ENCODE data around the gene POU2F1. TPM values are rescaled to one million over a fixed set of nuclear protein-coding genes. Genes with fewer than 3 reads are reported as not detected.

The POU2F1 gene
- total RNA-seq, 1 experiment from 2014 or later, result 24.5 TPM

- POLR2A ChIA-PET, result no interaction called here
- H3K4me3 ChIP-seq (replicated peaks in 1 of 2; ENCODE audit: low read depth in 1 of 2, low read length in 2 of 2), result no peak overlapping the region
Observed at GRCh38 chr1:167191958-167192357, 28.7 kb upstream of the POU2F1 start.

More at GRCh38 chr1:167191958-167192357, 28.7 kb upstream of the POU2F1 start:
- no peaks in the 10 kb centered on the region for H3K36me3 ChIP-seq (ENCODE audit: control insufficient read depth in 1 of 2, insufficient read depth in 2 of 2, low read length in 2 of 2)
- peaks cover 0 to 6% of the 10 kb centered on the region in 2 experiments; a peak in 2 of 4 replicates for H3K4me1 ChIP-seq (ENCODE audit: control insufficient read depth in 1 of 2, insufficient read depth in 2 of 2, low read length in 2 of 2)
- H4K20me1 ChIP-seq (ENCODE audit: insufficient read depth), result no peaks in the 10 kb centered on the region
- H2AFZ ChIP-seq (ENCODE audit: low read depth, low read length, poor library complexity, severe bottlenecking), result no peak overlapping the region
- no peak for ATAC-seq
- DNase-seq (ENCODE audit: low read depth, low spot score), result no peak
- ChIA-PET CTCF (interaction anchor here (1.2 kb wide), 1 partner anchor 28 kb away, joined by 3 read pairs; no protein-coding TSS in a partner anchor), RAD21 (ENCODE audit: low non-redundant PET in 1 of 2, low total read pairs in 2 of 2, uncharacterized antibody in 2 of 2, unreplicated experiment in 2 of 2) (no interaction called here)
- no peak for TF ChIP-seq POLR2AphosphoS5 (IDR thresholded peaks at IDR 0.05; ENCODE audit: low read depth, low read length)
- no peak for TF ChIP-seq REST (IDR thresholded peaks at IDR 0.05; ENCODE audit: low read depth)
- no peak for TF ChIP-seq MAX (IDR thresholded peaks at IDR 0.05)
- no peak for TF ChIP-seq CTCF (IDR thresholded peaks at IDR 0.05 in 2 of 3, conservative IDR thresholded peaks at IDR 0.05 in 1 of 3; ENCODE audit: borderline replicate concordance in 1 of 3, insufficient read depth in 1 of 3, low read depth in 2 of 3, low read length in 2 of 3)
- no peak for TF ChIP-seq SIN3A (IDR thresholded peaks at IDR 0.05; ENCODE audit: low read depth)
- TF ChIP-seq YY1 (IDR thresholded peaks at IDR 0.05; ENCODE audit: extremely low read depth, insufficient replicate concordance, low read depth, low read length), result no peak
- no peak for TF ChIP-seq FOSL1 (IDR thresholded peaks at IDR 0.05; ENCODE audit: low read depth)
- no peak for TF ChIP-seq SP1 (IDR thresholded peaks at IDR 0.05; ENCODE audit: low read depth)
- no peak for TF ChIP-seq CBX3 (IDR thresholded peaks at IDR 0.05; ENCODE audit: low read depth)
- TF ChIP-seq ZFX (IDR thresholded peaks at IDR 0.05), result no peak
- TF ChIP-seq ATF3 (IDR thresholded peaks at IDR 0.05), result no peak
- no peak for TF ChIP-seq POLR2A (IDR thresholded peaks at IDR 0.05; ENCODE audit: borderline replicate concordance, extremely low read depth, insufficient read depth, insufficient read length)
- TF ChIP-seq JUND (IDR thresholded peaks at IDR 0.05), result no peak
- TF ChIP-seq EZH2 (IDR thresholded peaks at IDR 0.05), result no peak
- no peak for TF ChIP-seq TCF7L2 (IDR thresholded peaks at IDR 0.05; ENCODE audit: borderline replicate concordance, extremely low read depth, insufficient read depth, insufficient read length)
- TF ChIP-seq ZNF274 (IDR thresholded peaks at IDR 0.05; ENCODE audit: low read depth, low read length), result no peak
- no peak for TF ChIP-seq ZBTB33 (IDR thresholded peaks at IDR 0.05; ENCODE audit: extremely low read depth, insufficient replicate concordance, low read length)
- TF ChIP-seq ELF1 (IDR thresholded peaks at IDR 0.05; ENCODE audit: borderline replicate concordance, low read depth), result no peak
- TF ChIP-seq EGR1 (IDR thresholded peaks at IDR 0.05; ENCODE audit: low read depth), result no peak
- TF ChIP-seq CEBPB (IDR thresholded peaks at IDR 0.05; ENCODE audit: low read depth), result no peak
- no peak overlapping the region for H3K27ac ChIP-seq (ENCODE audit: low read depth, low read length)
- intact Hi-C loops (cut with micrococcal nuclease), result no loop called here
- no peaks in the 10 kb centered on the region for H3K9me2 ChIP-seq (ENCODE audit: insufficient read depth)
- H3K4me2 ChIP-seq (ENCODE audit: low read length), result no peak overlapping the region
- H3K9me3 ChIP-seq (ENCODE audit: control insufficient read depth in 1 of 2, insufficient read depth in 1 of 2, low read depth in 1 of 2, low read length in 2 of 2), result no peaks in the 10 kb centered on the region
- H3K27me3 ChIP-seq (ENCODE audit: insufficient read depth, low read length), result no peaks in the 10 kb centered on the region
- BruUV-seq (replicated peaks), result no TSS peak
- H3K79me2 ChIP-seq (ENCODE audit: insufficient read depth, low read length), result no peaks in the 10 kb centered on the region
- H3K9ac ChIP-seq (ENCODE audit: low read length), result no peak overlapping the region

All from HCT116 (cell line).